Osteoblast (primary cell): Measurements from ENCODE around the gene CD276. TPM values are rescaled to one million over a fixed set of nuclear protein-coding genes. Genes with fewer than 3 reads are reported as not detected.
"Not testable (repeated sequence)": the region's sequence is repeated elsewhere in the genome, so short reads cannot be mapped to it uniquely, and the experiment has no call there.

Source experiments
- DNase-seq: peaks from one replicate; pipeline ENCODE4 v3.0.0; 2011; ENCODE audit warnings: low spot score, mixed read lengths; ENCODE audit not compliant: insufficient read length; ENCODE audit errors: missing footprints
- H2AFZ ChIP-seq: 2 replicates; pipeline ENCODE4 v1.6.0; 2011; ENCODE audit warnings: mild to moderate bottlenecking, low read length
- H3K27ac ChIP-seq: 2 replicates; pipeline ENCODE4 v1.5.1; 2011; ENCODE audit warnings: mild to moderate bottlenecking, low read depth, low read length, moderate library complexity
- H3K27me3 ChIP-seq: 2 replicates; pipeline ENCODE4 v1.6.0; 2012; ENCODE audit warnings: mild to moderate bottlenecking, control low read depth, inconsistent platforms, low read length, moderate library complexity; ENCODE audit not compliant: insufficient read depth
- H3K36me3 ChIP-seq: 2 replicates; pipeline ENCODE4 v1.5.1; 2011; ENCODE audit warnings: mild to moderate bottlenecking, low read length, control low read depth, moderate library complexity; ENCODE audit not compliant: insufficient read depth
- H3K4me1 ChIP-seq: 2 replicates; pipeline ENCODE4 v1.5.1; 2011; ENCODE audit warnings: mild to moderate bottlenecking, low read length, control low read depth, moderate library complexity; ENCODE audit not compliant: insufficient read depth
- H3K4me2 ChIP-seq: 2 replicates; pipeline ENCODE4 v1.6.0; 2011; ENCODE audit warnings: mild to moderate bottlenecking, low read length; ENCODE audit not compliant: insufficient read depth
- H3K4me3 ChIP-seq: fragments of 200-600 bp; sonication (generic); 3 replicates; pipeline ENCODE4 v1.5.1; 2012; ENCODE audit warnings: mild to moderate bottlenecking, low read length, inconsistent platforms; ENCODE audit not compliant: insufficient read depth
- H3K79me2 ChIP-seq: 2 replicates; pipeline ENCODE4 v1.6.0; 2012; ENCODE audit warnings: mild to moderate bottlenecking, low read length, control low read depth, inconsistent platforms; ENCODE audit not compliant: insufficient read depth
- H3K9me3 ChIP-seq: 2 replicates; pipeline ENCODE4 v1.5.1; 2011; ENCODE audit warnings: low read depth, low read length, control low read depth
- H4K20me1 ChIP-seq: 2 replicates; pipeline ENCODE4 v1.6.0; 2012; ENCODE audit warnings: mild to moderate bottlenecking, low read length, control low read depth; ENCODE audit not compliant: insufficient read depth
- CTCF ChIP-seq: IDR thresholded peaks from 2 replicates; pipeline ENCODE4 v1.5.1; 2011; ENCODE audit warnings: mild to moderate bottlenecking, low read depth, low read length, moderate library complexity; ENCODE audit errors: extremely low read depth
- total RNA-seq: library from RNA; depleted of rRNA; stranded (reverse); fragments of >200 nt; gene quantifications from 2 replicates; pipeline ENCODE4 v1.2.3, GENCODE V29; 2012

The CD276 gene
- total RNA-seq, 1 donor, result 154 TPM

DNA sequence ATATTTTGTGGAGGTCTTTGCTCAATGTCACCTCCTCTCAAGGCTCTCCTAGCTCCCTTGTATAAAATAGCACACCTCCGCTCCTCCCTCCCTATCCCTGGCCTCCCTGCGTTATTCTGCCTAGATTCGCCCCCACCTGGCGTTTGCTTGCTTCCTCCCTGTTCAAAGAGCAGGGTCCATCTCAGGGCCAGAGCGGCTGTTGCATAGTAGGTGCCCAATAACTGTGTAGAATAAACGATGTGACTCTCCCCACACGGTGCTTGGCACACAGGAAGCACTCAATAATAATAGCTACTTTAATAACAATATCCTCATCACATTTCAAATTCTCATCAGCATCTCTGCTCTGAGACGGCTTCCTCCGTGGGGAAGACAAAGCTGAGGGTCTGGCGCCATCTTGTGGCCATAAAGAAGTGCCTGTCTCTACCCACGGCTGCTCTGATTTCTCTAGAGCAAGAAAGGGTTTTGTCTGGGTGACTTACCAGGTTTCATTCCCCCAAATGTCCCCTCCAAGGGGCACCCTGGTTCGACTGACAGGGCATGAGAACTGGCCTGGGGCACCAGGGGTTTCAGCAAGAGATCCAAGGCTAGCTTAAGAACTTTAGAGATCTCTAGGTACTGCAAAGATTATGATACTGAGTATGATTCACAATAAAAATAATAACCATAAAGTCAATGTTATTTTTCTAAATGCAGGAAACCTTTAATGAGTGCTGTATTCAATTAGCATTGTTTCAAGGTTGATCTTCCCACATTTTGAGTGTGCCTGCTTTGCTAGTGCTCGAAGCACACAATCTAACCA, 16.1 kb downstream of the CD276 start:
- H3K36me3 ChIP-seq, result peaks cover 29% of the 10 kb centered on the region
- no peaks in the 10 kb centered on the region for H3K27me3 ChIP-seq
- DNase-seq, result peak; percentile 91
- peaks cover 22% of the 10 kb centered on the region for H3K4me1 ChIP-seq
- H3K4me2 ChIP-seq, result no peak overlapping the region
- no peak overlapping the region for H2AFZ ChIP-seq
- no peak overlapping the region for H3K4me3 ChIP-seq
- peaks cover 94% of the 10 kb centered on the region for H3K79me2 ChIP-seq
- no peak overlapping the region for H3K27ac ChIP-seq
- TF ChIP-seq CTCF, result peak; percentile 98
- no peaks in the 10 kb centered on the region for H3K9me3 ChIP-seq
- H4K20me1 ChIP-seq, result peaks cover 70% of the 10 kb centered on the region

DNA sequence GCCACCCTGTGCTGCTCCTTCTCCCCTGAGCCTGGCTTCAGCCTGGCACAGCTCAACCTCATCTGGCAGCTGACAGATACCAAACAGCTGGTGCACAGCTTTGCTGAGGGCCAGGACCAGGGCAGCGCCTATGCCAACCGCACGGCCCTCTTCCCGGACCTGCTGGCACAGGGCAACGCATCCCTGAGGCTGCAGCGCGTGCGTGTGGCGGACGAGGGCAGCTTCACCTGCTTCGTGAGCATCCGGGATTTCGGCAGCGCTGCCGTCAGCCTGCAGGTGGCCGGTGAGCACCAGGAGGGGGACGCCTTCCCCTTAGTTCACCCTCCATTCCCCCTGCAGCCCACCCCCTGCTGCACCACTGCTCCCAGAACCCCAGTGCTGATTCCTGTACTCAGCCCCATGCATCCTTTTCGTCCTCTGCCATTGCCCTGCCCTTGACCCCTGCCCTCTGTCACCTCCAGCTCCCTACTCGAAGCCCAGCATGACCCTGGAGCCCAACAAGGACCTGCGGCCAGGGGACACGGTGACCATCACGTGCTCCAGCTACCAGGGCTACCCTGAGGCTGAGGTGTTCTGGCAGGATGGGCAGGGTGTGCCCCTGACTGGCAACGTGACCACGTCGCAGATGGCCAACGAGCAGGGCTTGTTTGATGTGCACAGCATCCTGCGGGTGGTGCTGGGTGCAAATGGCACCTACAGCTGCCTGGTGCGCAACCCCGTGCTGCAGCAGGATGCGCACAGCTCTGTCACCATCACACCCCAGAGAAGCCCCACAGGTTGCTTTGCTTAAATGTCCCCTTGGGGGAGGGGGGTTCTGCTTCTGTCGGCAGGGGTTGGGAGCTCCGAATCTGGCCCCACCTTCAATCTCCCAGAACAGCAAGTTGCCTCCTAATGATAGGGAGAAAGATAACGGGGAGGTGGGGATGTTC, 18.4 kb downstream of the CD276 start:
- not testable (repeated sequence) for H3K4me1 ChIP-seq, DNase-seq, H3K4me3 ChIP-seq, H3K4me2 ChIP-seq, H3K27me3 ChIP-seq, H2AFZ ChIP-seq, H3K27ac ChIP-seq, H3K9me3 ChIP-seq
- H3K36me3 ChIP-seq, result peaks cover 43% of the 10 kb centered on the region
- H3K79me2 ChIP-seq, result peaks cover 90% of the 10 kb centered on the region
- H4K20me1 ChIP-seq, result peaks cover 70% of the 10 kb centered on the region

GRCh38 chr15:73703601-73704000, 19.4 kb downstream of the CD276 start:
- Histone ChIP-seq H3K79me2 (peaks cover 90% of the 10 kb centered on the region), H4K20me1 (peaks cover 70% of the 10 kb centered on the region), H3K36me3 (peaks cover 46% of the 10 kb centered on the region)
- H3K4me1 ChIP-seq, DNase-seq, H3K27ac ChIP-seq, H3K4me3 ChIP-seq, H3K27me3 ChIP-seq, H3K4me2 ChIP-seq, H2AFZ ChIP-seq, H3K9me3 ChIP-seq: not testable (repeated sequence)

GRCh38 chr15:73704142-73704868, 20.1 kb downstream of the CD276 start:
- H3K9me3 ChIP-seq, H3K4me3 ChIP-seq, H2AFZ ChIP-seq, DNase-seq, H3K4me1 ChIP-seq, H3K27ac ChIP-seq, H3K27me3 ChIP-seq, H3K4me2 ChIP-seq: not testable (repeated sequence)
- H3K36me3 ChIP-seq, result peaks cover 47% of the 10 kb centered on the region
- H3K79me2 ChIP-seq, result peaks cover 87% of the 10 kb centered on the region
- H4K20me1 ChIP-seq, result peaks cover 68% of the 10 kb centered on the region
